DMS153 (cell line): ENCODE measurements around the gene OPTN.
A peak's percentile ranks its signal among the peaks of the same experiment; 100 is the strongest.
"Not testable (repeated sequence)": the region's sequence is repeated elsewhere in the genome, so short reads cannot be mapped to it uniquely, and the experiment has no call there.

ENCODE experiments used
- DNase-seq: peaks from one replicate; lab custom pipeline; 2025; lab: John Stamatoyannopoulos, UW

Gene OPTN

DNA sequence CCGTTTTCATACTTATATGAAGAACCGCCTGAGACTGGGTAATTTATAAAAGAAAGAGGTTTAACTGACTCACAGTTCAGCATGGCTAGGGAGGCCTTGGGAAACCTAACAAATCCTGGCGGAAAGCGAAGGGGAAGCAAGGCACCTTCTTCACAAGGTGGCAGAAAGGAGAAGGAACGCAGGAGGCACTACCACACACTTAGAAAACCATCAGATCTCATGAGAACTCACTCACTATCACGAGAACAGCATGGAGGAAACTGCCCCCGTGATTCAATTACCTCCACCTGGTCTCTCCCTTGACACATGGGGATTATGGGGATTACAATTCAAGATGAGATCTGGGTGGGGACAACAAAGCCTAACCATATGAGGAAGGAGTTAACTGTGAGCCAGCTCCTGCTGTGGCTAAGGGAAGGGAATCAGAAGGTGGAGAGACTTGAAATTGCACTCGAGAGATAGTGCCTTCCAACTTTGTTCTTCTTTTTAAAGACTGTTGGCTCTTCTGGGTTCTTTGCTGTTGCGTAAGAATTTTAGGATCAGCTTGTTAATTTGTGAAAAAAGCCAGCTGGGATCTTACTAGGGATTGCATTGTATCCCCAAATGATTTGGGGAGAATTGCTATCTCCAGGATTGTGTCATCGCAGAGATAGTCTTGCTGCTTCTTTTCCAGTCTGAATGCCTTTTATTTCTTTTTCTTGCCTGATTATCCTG lies 21.0 kb downstream of the OPTN start:
- DNase-seq: no peak

DNA sequence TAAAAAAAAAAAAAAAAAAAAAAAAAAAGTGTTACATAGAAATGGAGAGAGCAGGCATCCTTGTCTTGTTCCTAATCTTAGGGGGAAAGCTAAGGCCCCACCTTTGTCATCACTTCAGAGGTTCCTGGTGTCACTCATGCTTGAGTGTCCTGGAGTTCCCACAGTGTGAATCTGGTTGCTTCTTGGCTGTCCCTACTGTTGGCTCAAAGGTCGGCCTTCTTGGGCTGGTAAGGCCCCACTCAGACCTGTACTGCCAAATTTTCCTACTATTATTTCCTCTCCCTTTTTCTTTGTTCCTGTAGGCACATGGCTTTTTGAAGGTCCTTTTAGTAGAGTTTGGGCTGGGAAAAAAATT lies 21.5 kb downstream of the OPTN start:
- no peak for DNase-seq

DNA sequence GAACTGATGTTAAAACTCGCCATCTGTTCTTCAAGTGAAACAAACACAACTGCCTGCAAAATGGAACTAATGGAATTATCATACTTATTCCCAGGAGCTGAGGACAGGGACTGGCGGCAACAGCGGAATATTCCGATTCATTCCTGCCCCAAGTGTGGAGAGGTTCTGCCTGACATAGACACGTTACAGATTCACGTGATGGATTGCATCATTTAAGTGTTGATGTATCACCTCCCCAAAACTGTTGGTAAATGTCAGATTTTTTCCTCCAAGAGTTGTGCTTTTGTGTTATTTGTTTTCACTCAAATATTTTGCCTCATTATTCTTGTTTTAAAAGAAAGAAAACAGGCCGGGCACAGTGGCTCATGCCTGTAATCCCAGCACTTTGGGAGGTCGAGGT lies 36.7 kb downstream of the OPTN start:
- no peak for DNase-seq

DNA sequence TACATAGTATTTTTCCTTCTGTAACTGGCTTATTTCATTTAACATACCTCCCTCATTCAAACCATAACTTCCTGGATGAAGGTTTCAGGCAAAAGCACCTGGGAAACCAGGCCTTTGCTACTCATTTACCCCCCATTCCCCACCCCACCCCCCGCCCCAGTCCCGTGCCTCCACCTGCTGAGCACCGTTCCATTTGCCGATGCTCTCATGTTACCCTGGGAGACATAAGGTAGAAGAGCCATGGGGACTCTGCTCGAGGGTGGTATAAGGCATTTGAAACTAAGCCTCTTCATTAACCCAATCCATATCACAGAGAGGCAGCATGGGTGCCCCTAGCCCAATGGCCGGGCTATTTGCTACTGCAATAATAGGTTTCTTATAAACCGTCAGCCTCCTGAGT lies 39.2 kb downstream of the OPTN start:
- no peak for DNase-seq

DNA sequence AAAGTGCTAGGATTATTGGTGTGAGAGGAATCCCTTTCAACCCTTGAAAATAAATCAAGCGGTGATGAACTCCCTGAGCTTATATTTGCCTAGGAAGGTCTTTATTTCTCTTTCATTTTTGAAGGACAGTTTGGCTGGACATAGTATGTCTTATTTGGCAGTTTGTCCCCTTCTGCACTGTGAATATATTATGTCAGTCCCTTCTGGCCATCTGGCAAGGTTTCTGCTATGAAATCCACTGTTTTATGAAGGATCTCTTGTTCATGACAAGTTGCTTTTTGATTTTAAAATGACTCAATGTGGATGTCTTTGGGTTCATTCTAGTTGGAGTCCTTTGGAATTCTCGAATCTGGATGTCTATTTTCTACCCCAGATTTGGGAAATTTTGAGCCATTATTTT lies 39.7 kb downstream of the OPTN start:
- no peak for DNase-seq

DNA sequence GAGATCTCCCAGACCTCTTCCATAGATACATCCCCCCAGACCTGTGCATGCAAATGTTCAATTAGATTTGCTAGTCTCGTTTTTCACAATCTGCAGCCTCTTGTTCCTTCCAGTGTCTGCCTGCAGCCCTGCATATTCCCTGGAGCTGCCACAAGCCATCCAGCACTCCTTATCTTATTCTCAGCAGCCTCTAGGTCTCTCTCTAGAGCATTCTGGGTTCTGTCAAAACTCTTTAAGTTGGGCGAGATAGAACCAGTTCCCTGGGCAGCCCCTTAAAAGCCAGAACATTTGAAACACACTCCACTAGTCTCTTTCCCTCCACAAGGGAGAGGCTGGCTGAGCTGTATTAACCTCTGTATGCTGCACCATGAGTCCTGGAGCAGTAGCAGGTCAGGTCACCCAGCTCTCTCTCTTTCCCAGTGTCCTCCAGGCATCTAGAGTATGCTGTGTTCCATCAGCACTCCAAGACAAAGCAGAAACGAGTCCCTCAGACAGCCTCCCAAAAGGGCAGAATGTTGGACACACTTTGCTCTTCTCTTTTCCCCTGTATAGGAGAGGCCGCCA lies 40.7 kb downstream of the OPTN start:
- no peak for DNase-seq

DNA sequence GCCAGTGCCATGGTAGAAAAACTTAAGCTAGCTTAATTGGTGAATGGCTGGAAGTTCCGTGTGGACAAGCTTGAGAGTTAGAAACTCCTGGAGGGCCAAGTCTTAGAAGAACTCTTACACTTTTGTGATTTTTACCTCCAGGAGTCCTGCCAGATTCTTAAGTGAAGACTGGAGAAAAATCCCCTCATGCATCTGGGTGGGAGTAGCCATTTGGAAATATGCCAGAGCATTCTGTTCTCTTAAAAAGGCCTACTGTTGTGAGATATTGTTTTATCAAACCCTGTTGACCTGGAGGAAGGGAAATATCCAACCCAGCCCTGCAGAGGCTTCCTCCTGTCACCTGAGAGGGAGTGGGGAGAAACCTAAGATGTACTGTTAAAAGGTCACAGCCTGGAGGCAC lies 43.8 kb downstream of the OPTN start:
- no peak for DNase-seq

DNA sequence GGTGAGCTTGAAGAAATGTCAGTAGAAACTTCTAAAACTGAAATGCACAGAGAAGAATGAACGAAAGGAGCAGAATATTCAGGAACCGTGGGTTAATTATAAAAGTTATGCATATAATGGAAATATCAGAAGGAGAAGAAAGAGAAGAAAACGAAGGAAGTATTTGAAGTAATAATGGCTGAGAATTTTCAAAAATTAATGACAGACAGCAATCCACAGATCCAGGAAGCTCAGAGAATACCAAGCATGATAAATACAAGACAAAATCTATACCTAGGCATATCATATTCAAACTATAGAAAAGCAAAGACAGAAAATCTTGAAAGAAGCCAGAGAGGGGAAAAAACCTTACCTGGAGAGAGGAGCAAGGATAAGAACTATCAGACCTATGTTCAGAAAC lies 44.9 kb downstream of the OPTN start:
- no peak for DNase-seq

DNA sequence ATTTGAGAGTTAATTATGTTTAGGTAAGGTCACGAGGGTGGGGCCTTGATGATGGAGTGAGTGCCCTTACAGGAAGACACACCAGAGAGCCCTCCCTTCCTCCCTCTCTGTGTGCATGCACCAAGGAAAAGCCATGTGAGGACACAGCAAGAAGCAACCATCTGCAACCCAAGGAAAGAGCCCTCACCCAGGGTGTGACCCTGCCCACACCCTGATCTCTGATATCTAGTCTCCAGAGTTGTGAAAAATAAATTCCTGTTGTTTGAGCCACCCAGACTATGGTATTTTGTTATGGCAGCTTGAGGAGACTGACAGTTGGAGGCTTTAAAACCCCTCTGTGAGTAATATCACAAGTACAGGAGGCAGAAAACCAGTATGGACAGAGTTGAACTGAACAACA lies 46.4 kb downstream of the OPTN start:
- DNase-seq: no peak

DNA sequence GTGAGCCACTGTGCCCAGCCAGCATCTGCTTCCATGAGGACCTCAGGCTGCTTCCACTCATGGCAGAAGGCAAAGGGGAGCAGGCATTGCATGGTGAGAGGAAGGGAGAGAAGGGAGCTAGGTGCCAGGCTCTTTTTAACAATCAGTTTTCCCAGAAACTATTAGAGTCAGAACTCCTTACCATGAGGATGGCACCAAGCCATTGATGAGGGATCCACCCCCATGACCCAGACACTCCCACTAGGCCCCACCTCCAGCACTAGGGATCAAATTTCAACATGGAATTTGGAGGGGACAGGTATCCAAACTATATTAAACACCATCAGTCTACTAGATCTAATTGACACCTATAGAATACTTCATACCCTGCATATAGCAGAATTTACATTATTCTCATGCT lies 47.2 kb downstream of the OPTN start:
- no peak for DNase-seq

DNA sequence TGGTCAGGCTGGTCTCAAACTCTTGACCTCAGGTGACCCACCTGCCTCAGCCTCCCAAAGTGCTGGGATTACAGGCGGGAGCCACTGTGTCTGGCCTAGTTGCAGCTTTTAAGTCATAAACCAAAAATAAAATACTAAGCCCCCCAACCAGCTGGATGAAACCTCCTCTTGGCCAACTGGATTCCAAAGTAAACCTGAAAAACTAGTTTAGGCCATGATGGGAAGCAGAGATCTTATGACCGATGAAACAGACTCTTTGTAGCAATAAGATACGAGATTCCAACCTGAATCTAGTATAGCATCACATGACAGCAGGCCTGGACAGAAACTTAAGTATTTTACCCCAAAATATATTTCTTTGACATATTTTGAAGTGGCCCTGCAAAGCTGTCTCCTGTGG lies 52.3 kb downstream of the OPTN start:
- no peak for DNase-seq

DNA sequence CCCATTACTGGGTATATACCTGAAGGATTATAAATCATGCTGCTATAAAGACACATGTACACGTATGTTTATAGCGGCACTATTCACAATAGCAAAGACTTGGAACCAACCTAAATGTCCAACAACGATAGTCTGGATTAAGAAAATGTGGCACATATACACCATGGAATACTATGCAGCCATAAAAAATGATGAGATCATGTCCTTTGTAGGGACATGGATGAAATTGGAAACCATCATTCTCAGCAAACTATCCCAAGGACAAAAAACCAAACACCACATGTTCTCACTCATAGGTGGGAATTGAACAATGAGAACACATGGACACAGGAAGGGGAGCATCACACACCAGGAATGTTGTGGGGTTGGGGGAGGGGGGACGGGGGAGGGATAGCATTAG lies 55.9 kb downstream of the OPTN start:
- not testable (repeated sequence) for DNase-seq

DNA sequence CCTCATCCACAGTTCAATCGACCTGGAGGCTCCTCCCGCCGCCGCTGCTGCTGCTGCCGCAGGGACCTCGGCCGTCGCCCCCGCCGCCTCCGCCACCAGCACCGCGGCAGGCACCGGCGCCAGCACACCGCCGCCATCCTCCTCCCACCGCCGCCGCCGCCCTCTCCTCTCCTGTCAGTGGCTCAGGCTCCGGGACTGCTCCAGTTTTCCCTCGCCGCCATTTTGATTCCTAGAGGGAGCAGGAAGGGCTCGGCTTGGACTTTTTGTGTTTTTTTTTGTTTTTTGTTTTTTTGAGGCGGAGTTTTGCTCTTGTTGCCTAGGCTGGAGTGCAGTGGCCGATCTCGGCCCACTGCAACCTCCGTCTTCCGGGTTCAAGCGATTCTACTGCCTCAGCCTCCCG lies 58.4 kb downstream of the OPTN start:
- no peak for DNase-seq

DNA sequence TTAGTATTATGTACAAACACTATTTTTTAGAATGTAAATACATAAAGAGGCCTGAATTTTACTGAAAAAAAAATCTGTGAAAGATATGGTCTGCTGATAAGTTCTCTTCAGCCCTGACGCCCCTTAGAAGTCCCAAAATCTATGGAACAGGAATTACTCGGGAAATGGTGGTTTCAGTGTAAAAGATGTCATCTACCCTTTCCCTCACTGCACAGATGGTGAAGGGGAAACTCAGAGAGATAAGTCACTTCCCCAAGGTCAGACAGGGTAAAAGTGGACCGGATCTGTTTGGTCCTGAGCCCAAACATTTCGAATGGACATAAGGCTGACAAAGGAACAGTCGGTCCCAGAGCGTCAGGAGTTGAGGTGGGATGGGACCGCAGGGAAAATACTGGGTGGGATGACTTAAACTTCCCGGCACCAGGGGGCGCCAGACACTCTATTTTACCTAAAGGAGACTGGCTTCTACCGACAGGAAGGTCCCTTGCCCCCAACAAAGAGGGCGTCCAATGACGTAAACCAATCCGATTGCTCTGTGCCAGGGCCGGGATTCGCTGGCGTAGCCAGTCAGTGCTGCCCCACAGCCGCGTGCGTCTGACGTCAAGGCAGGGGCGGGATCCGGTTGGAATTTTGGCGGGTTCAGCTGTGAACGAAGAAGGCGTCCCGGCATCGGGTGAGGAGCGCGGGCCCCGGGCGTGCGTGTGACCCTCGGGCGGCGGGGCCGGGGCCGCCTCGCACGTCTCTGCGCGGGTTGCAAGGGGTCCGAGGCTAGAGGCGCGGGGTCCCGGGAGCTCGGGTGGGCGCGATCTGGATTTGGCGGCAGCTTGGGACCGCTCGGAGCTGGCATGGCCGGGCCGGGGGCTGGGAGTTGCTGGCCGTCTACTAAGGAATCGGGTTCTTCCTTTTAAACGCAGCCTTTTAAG lies 61.2 kb downstream of the OPTN start, which contains the start of gene MCM10:
Gene MCM10, plus strand, starts transcription at position 625 of the 923 bp plus-strand sequence. CDS start 2,645 bp downstream, outside the sequence.
- DNase-seq: peak; percentile 92

DNA sequence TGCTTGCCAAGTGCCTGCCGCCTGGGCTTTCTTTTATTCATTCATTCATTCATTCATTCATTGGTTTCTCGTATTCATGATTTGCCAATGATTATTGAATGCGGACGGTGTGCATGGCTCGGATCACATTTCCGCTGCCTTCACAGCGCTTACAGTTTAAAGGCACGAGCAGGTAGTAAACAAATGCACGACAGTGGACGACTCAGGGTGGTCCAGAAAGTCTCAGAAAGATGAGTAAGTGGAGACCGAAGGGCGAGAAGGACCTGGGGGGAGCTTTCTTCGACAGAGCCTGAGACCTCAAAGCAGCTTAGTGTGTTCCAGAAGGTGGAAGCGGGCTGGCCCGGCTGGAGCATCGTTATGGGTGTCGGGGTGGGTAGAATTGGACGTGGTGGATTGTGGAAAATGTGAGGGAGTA lies 61.9 kb downstream of the OPTN start:
- no peak for DNase-seq

DNA sequence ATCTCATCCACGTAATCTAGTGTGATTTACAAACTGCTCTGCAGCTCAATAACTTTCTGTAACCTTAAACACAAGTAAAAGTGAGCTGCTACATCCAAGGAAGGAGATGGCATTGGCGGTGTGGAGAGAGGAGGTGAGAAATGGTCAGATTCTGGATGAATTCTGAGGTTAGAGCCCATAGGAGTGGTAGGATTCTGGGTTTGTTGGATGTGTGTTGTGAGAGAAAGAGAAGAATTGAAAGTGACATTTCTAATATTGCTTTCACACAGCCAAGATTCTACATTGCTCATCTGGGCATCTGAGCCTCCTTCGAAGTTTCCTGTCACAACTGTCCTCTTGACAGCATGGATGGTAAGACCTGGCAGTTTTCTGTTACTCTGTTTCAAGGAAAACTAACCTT lies 63.9 kb downstream of the OPTN start:
- DNase-seq: no peak

DNA sequence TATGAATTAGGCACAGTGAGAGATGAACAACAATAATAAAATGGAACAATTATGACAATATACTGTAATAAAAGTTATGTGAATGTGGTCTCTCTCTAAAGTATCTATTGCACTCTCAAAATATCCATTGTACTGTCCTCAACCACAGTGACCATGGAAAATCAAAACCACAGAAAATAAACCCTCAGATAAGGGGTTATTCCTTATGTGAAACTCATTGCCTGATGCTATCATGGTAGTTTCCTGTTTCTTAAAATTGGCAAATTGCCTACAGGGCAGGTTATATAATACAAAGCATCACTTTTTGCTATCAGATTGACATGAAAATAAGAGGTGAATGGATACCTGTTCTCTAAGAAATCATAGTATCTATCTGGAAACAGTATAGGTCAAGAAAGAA lies 65.2 kb downstream of the OPTN start:
- DNase-seq: no peak

DNA sequence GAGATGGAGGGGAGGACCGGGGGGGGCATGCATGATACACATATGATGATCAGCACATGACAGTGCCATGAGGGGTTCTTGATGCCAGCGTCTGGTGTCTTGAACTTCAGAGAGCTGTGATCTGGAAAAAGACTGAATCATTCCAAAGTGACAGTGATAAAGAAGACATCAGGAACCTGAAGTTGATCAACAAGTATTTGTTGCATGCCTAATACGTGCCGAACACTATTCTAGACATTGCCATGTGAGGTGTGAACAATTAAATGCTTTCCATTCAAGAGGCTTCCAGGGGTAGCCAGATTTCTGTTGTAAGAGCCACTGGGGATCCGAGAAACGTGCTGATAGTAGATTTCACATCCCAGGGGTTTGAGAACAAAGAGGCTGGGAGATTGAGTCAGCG lies 67.6 kb downstream of the OPTN start:
- no peak for DNase-seq

DNA sequence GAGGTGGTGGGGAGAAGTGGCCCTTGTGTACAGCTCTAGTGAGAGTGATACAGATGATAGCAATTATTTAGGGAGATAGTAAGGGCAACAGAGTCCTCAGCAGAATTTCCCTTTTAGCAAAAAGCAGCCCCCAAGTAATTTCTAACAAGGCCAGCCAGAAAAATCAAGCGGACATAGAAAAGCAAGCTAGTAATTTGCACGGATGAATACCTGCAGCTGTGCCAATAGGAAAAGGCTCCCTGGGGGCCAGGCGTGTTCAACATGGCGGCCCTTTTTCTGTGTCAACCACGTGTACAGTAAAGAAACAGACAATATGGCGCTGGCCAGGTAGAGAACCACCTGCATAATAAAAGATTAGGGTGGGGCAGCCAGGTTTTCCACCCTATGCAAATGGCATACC lies 68.8 kb downstream of the OPTN start:
- no peak for DNase-seq

DNA sequence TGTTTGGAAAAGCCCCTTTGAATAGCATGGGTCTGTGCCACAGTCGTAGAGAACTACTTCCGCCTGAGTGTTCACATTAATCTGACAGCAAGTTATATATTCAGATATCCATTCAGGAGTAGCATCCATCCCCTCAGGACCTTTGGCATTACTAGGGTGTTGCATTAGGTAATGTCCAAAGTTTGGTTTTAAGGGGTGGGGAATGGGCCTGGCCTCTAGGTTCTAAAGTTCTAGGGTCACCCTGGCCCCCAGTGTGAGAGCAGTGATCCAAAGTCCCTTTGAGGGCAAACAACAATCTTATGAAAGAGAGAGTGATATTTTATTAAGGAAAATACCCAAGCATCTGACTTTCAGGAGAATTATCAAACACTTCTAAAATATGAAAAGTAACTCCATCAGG lies 73.7 kb downstream of the OPTN start:
- DNase-seq: no peak

DNA sequence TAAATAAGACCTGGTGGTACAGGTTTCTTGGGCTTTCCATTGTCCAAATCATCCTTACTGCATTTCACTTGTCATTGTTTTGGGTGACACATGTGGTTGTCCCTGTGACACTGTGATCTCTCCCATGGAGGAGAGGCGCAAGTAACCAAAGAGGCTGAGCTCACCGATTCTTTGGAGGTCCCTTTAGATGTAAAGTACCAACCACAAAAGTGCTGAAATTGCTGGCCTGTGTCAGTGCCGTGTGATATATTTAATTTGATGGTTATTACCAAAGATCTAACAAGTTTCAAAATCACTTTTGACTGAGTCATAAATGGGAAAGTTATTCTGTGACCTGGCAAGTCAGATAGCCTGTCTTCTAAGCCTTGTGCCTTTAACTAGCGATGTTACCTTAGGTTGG lies 80.8 kb downstream of the OPTN start:
- DNase-seq: no peak

DNA sequence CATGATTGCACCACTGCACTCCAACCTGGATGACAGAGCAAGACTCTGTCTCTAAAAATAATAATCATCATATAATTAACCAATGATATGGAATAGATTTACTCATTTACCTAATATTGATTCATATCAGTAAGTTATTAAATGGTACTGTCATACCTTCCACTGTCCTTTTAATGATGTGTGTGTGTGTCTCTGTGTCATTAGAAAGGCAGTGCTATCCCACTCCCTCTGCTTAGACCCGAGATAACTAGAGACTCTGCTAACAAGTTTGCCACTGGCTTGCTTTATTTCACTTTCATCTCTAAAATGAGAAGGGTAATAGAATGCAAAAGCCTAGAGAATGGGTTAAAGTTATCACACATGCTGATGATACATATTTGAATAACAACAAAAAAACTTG lies 82.5 kb downstream of the OPTN start:
- DNase-seq: no peak

DNA sequence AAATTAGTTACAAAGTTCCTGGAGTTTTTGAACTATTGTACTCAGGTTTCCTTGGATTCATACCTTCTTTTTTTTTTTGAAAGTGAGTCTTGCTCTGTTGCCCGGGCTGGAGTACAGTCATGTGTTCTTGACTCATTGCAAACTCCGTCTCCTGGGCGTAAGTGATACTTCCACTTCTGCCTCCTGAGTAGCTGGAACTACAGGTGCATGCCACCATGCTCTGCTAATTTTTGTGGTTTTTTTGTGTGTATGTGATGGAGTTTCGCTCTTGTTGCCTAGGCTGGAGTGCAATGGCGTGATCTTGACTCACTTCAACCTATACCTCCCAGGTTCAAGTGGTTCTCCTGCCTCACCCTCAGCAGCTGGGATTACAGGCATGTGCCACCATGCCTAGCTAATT lies 83.7 kb downstream of the OPTN start:
- no peak for DNase-seq
